ENCODE measurements around the gene CREBBP.
"Not testable (repeated sequence)": the region's sequence is repeated elsewhere in the genome, so short reads cannot be mapped to it uniquely, and the experiment has no call there.

The CREBBP gene

DNA sequence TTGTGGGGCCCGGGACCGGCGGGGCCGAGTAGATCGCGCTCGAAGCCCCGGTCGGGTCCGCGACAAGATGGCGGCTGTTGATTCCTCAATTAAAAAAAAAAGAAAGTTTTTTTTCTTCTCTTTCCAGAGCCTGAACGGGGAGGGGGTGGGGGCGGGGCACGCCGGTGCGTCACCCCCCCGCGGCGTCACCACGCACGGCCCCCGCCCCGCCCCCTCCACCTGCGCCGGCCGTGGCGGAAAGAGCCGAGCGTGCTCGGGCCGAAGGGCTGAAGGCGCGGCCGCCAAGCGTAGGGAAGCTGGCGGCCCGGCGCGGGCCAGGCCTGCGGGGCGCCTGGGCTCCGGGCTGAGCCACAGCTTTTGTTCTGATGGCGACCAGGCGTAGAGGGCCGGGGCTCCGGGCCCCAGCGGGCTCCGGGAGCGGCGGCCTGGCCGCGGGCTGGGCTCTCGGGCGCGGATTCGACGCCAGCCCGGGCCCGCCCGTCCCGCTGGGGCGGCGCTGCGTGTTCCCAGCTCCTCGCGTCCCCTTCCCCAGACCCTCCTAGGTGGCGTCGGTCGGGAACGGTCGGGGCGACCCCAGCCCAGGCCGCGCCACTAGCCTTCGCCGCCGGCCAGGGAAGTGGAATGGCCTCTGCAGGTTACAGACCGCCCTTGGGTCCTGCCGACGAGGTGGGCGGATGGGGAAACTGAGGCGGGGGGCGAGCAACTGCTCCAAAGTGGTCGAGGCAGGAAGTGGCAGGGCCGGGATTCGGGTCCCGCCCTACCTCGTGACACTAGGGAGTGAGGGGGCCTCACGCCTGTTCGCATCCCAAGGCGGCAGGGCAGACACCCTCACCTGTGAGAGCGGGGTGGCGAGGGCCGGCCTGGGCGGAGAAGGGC is at the start of gene CREBBP:
Gene CREBBP, minus strand, starts transcription at position 91 of the 876 bp plus-strand sequence. CDS start 797 bp downstream, outside the sequence.
- peak; percentile 86 for DNase-seq

DNA sequence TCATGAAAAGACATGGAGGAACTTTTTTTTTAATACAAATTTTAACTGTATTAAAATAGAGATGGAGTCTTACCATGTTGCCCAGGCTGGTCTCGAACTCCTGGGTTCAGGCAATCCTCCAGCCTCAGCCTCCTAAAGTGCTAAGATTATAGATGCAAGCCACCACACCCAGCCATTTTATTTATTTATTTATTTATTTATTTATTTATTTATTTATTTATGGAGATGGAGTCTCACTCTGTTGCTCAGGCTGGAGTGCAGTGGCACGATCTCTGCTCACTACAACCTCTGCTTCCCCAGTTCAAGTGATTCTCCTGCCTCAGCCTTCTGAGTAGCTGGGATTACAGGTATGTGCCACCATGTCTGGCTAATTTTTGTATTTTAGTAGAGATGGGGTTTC is 46.6 kb upstream of the CREBBP start:
- not testable (repeated sequence) for DNase-seq

DNA sequence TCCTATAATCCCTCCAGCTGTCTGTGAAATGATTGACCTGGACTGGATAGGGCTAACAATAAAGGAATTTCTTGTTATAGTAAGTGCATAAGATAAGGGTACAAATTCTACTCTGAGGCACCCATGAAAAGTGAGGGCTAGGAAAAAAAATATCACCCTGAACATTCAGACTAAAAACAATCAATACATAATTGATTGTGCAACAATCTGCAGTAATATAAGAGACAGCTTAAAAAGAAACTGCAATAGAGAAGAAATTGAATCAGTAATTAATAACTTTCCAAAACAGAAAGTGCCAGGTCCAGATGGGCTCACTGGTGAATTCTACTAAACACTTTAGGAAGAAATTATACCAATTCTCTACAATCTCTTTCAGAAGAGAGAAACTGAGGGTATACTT is 44.2 kb upstream of the CREBBP start:
- DNase-seq, result no peak

DNA sequence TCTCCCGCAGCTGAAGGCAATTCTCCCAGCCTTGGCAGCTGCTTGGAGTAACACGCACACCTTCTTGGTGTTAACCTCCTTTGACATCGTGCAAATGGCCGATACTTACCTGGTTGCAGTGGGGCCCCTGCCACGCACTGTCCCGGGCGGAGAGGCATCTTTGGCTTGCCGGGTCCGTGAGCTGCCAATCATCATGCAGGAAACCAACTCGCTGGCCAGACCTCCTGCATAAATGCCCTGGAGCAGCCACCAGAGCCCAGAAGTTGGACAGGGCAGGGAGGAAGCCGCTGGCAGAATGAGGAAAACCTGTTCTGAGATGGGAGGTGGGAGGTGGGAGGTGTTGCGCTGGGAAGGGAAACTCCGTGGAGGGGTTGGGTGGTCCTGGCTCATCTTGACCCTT is 41.7 kb upstream of the CREBBP start:
- DNase-seq, result no peak

DNA sequence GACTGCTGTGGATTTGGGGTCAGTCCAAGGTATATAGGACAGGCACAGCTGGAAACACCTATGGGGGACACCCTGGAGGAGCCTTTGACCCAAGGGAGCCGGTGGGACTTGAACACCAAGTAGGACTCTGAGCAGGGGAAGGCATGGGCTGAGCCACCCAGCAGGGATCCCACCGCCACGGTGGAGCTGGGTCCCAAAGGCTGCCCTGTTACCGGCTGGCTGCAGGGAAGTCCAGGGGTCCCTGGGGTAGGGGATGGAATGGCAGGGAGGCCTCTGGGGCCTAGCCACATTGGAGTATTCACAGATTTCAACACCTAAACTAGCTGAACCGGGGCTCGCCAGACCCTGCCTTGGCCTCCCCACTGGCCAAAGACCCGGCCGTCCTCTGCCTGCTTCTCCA is 39.7 kb upstream of the CREBBP start:
- DNase-seq, result no peak

DNA sequence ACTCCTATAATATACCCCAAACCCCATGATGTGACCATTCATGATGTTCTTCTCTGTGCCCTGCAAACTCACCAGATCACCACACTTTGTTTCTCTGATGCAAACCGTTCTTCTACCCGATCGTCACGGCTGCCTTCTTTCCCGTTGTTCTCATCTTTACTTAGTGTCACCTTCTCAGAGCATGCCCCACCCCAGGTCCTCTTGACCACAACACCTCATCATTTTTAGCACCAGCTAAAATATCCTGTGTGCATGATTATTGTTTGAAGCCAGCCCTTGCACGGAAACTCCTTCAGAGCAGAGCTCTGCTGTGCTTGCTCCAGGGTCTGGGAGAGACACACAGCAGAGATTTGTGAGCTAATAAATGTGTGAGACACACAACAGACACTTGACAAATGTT is 38.9 kb upstream of the CREBBP start:
- DNase-seq, result no peak

DNA sequence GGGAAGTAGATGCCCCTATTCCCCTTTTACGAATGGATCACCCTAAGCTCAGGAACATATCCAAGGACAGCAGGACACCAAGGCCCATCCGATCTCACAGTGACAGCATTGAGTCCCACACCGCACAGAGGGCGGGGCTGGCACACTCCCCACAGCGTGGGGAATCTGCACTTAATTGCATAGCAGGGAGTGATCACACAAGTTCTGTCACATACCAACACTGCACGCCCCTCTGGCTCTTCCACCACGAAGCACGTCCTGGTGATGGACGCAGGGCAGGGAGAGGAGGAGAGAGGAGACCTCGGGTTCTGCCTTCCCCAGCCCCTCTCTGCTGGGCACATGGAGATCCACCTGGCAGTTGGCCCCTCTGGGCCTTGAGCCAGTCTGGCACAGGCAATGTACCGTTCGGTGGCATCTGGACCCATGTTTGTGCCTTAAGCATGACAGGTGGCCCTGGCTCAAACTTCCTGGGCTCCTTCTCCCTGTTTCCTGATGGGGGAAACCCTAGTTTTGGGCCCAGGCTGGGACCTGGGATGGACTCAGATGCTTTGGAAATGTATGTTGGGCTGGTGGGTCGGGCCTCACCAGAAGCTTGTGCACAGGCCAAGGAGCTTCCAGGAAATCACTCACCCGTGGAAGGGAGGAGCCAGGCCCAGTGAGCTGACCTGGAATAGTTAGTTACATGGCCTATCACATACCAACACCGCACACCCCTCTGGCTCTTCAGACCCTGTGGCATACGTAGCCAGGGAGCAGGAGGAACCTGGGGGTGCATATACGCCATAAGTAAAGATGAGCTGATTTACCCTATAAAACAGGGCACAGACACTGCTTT is 35.1 kb upstream of the CREBBP start:
- DNase-seq, result no peak

DNA sequence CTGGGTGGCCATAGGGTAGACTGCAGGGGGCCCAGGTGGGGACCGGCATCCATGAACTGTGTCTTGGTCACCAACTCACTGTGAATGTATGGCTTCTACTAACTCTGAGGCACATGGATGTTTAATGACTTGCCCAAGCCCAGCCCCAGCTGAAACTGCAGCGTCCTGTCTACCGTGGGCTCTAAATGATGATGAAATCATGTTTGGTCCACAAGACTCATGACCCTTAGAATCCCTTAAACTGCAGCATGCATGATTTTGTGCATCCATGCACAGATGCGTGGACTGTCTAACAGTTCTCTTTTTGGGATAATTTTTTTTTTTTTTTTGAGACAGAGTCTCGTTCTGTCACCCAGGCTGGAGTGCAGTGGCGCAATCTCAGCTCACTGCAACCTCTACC is 32.4 kb upstream of the CREBBP start:
- DNase-seq, result no peak

DNA sequence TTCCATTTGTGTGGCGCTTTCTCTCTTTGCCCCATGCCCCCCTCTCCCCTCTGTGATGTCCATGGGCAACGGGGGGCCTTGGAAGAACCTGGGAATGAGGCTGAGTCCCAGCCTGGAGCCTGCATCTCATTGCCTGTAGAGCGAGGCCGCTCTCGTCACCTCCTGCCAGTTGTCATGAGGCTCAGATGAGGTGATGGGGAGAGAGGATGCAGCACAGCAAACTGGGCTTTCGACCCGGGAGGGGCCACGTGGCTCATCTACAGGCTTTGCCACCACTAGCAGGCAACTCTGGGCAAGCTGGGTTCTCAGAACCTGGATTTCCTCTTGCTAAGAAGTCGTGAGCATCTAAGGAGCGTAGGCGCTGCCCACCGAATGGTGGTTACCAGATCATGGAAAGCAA is 31.9 kb upstream of the CREBBP start:
- no peak for DNase-seq

DNA sequence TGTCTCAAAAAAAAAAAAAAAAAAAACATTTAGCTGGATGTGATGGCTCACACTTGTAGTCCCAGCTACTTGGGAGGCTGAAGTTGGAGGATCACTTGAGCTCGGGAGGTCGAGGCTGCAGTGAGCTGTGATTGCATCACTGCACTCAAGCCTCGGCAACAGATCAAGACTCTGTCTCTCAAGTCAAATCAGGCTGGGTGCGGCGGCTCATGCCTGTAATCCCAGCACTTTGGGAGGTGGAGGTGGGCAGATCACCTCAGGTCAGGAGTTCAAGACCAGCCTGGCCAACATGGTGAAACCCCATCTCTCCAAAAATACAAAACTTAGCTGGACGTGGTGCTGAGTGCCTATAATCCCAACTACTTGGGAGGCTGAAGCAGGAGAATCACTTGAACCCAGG is 31.2 kb upstream of the CREBBP start:
- not testable (repeated sequence) for DNase-seq

DNA sequence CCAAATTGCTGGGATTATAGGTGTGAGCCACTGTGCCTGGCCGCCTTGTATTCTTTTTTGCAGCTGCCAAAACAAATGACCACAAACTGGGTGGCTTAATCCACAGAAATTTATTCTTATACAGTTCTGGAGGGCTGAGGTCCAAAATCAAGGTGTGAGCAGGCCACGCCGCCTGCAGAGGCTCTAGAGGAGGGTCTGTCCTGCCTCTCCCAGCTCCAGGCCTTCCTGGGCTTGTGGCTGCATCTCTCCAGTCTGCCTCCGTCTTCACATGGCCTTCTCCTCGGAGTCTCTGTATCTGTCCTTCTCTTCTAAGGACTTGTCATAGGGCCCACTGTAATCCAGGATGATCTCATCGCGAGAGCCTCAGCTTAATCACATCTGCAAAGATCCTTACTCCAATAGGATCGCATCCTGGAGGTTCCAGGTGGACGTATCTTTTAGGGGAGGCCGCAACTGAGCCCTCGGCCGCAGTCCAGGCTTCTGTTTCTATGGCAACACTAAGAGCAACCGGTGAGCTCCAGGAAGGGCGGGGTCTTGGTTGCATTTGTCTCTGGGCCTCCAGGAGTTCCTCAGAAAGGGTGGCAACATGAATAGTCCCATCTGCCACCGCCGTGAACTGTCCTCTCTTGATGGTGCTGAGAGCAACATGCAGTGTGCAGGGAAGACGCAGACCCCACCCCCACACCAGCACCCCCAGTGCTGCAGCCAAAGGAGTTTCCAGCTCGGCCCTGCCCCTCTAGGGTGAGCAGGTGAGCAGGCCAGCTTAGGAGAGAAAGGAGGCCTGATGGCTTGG is 29.5 kb upstream of the CREBBP start:
- DNase-seq, result no peak

DNA sequence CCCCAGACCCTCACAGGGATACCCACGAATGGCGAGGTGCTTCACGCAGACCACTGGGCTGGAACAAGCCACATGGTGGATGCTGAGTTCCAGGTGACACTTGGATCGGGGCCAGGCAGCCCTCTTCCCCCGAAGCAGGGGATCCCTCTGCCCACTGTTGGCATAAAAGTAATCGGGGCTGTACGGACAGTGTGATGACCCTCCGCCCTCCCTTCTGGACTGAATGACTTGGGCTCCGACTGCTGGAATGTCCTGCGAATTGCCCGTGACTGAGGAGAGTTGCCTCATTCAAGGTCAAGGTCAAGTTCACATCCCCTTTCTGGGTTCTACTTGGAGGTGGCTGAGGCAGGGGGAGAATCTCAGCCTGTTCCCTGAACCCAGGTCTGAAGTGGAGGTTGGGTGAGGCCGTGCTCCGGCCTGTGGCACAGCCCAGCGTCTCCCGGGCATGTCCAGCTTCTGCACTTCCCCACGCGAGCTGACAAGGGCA is 28.5 kb upstream of the CREBBP start:
- no peak for DNase-seq

DNA sequence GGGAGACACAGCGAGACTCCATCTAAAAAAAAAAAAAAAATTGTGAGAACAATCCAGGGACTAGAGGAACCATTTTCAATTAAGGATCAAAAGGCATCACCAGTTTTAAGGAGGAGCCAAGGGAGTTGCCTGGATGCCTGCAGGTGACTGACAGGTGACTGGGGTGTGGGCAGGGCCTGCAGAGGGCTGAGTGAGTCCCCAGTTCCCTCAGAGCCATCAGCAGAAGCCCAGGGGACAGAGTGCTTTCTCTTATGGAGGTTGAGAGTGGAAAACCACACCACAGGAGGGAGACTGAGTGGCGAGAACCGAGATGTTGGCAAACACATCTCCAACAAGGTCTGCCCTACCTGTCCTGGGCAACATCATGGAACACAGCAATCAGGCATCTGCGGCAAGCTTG is 27.1 kb upstream of the CREBBP start:
- DNase-seq, result no peak

DNA sequence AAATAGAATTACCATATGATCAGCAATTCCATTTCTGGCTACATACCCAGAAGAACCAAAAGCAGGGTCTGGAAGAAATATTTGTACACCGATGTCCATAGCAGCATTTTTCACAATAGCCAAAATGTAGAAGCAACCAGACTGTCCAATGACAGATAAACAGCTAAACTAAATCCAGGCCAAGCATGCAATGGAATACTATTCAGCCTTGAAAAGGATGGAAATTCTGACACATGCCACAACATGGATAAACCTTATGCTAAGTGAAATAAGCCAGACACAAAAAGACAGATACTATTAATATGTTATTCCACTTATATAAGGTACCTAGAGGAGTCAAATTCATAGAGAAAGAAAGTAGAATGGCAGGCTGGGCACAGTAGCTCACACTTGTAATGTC is 25.9 kb upstream of the CREBBP start:
- DNase-seq, result no peak

DNA sequence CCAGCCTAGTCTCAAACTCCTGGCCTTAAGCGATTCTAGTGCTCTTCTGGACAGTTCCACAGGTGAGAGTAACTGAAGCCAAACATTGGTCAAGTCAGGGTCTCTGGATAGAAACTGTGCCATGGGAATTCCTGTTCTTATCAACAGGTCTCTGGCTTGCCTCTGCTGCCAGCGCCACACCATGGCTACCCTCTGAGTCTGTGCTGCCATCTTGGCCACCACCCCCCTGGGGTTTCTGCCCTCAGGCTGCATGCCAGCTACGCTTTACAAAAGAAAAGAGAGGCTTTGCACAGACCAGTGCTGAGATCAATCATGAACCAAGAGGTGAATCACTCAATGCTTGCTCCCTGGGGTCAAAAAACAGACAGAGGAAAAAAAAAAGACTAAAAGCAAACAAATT is 24.4 kb upstream of the CREBBP start:
- DNase-seq, result no peak

DNA sequence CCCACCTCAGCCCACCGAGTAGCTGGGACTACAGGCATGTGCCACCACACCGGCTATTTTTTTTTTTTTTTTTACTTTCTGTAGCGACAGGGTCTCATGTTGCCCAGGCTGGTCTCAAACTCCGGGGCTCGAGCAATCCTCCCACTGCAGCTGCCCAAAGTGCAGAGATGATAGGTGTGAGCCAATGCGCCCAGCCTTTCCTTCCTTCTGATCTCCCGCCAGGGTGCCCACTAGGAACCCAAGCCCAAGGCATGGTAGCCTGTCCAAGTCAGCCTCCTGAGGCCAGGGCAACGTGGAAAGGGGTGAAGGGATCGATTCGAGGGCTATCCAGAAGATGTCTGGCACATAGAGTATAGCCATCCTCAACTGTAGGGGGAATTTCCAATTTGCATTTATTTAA is 9.6 kb upstream of the CREBBP start:
- DNase-seq, result no peak

DNA sequence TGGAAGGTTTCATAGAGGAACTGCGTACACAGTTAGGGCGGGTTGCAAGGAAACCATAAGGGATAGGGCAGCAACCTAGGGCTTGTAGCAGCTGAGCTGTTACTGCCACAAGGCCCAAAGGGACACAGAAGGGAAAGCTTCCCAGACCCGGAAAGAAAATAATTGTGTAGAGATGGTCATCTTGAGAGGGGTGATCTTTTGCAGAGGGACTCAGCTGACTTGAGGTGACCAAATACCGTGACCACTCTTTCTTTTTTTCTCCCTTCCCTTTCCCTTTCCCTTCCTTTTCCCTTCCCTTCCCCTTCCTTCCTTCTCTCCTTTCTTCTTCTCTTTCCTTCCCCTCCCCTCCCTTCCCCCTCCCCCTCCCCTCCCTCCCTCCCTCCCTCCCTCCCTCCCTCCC is 8.5 kb upstream of the CREBBP start:
- no peak for DNase-seq

DNA sequence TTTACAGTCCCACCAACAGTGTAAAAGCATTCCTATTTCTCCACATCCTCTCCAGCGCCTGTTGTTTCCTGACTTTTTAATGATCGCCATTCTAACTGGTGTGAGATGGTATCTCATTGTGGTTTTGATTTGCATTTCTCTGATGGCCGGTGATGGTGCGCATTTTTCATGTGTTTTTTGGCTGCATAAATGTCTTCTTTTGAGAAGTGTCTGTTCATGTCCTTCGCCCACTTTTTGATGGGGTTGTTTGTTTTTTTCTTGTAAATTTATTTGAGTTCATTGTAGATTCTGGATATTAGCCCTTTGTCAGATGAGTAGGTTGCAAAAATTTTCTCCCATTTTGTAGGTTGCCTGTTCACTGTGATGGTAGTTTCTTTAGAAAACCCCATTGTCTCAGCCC is 5.5 kb upstream of the CREBBP start:
- DNase-seq, result not testable (repeated sequence)

DNA sequence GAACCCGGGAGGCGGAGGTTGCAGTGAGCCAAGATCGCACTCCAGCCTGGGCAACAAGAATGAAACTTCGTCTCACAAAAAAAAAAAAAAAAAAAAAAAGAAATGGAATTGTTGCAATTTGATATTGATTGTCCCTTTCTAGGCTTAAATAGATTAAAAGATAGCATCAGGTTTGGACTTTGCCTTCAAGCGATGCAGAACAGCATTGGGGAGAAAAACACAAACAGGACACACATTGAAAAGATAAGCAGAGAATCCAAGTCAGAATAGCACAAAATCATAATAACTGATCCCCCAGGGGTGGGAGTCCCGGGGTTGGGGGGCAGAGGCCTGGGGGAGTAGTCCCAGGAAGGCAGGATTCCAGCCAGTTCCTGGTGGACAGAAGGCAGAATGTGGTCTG is 3.9 kb upstream of the CREBBP start:
- no peak for DNase-seq

DNA sequence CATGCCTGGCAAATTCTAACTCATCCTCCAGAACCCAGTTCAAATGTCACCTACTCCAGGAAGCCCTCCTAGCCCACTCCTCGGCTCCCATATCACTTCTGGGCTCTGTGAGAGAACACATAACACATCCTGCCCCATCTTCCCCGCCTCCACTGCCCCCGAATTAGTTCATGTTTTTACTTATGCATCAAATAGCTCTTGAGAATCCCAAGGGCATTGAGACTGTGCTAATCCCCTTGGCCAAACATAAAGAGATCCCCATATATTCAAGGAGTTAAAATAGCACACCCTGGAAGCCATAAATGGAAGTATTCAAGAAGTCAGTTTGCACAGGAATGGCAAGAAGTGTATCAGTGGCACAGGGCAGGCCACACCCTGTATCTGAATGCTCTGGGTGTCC is 2.0 kb upstream of the CREBBP start:
- DNase-seq, result no peak

DNA sequence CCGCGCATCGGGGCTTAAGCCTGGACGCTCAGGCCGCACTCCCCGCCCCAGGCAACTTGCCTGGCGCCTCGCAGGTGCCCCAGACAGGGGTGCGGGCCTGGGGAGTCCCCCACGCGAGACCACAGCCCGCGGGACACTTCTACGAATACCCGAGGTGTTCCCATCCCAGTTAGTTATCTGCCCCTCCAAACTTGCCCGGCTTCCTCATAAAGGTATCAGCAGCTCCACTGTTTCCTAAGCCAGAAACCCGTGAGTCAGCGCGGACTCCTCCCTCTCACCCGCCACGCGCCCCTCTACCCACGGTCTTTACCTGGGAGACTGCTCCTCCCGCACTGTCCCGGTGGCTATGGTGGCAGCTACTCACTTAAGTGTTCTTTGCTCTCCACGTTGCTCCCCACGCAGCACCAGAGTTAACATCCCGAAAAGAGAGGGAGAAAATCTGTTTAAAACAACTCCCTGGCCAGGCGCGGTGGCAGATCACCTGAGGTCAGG is 1.0 kb upstream of the CREBBP start:
- no peak for DNase-seq

DNA sequence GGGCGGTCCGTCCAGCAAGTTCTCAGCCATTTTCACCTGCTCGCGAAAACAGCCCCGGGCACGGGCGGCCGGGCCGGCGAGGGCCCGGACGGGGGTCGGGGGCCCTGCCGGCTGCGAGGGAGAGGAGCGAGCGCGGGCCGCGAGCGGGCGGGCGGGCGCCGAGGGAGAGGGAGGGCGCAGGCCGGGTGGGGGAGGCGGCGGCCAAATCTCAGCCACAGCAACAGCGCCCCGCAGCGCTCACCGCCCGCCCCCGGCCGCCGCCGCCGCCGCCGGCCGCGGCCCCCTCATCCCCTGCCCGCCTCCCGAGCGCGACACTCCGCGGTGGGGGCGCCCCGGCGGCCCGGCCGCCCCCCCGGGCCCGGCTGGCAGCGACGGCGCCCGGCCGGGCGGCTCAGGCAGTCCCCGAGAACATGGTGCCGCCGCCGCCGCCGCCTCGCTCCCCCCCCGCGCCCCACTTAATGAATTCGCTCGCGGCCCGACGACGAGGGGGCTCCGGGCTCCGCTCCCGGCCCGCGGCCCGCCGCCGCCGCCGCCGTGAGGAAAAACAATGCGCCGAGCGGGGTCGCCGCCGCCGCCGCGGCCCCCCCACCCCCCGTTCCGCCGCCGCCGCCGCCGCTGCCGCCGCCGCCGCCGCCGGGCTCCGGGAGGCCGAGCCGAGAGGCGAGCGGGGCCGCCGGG is 487 bp downstream of the CREBBP start:
- DNase-seq, result peak; percentile 77
